ENCODE data around the gene MGAT4B. TPM values are rescaled to one million over a fixed set of nuclear protein-coding genes. Genes with fewer than 3 reads are reported as not detected.

MGAT4B gene
- total RNA-seq, 1 experiment from 2014 or later, result 406 TPM

GRCh38 chr5:179800071-179800695, 6.5 kb downstream of the MGAT4B start:
- H3K4me3 ChIP-seq (ENCODE audit: low read depth in 2 of 2, low read length in 2 of 2), result no peak overlapping the region
- no peak overlapping the region for H3K27ac ChIP-seq (ENCODE audit: low read length)
- H3K9me3 ChIP-seq (ENCODE audit: control insufficient read depth, insufficient read depth, low read depth, low read length), result no peaks in the 10 kb centered on the region
- no TSS peak for BruUV-seq (replicated peaks)
- no peak for TF ChIP-seq SIN3A (IDR thresholded peaks at IDR 0.05; ENCODE audit: borderline replicate concordance, insufficient read depth, low read depth, low read length)
- no peak for TF ChIP-seq TCF7L2 (IDR thresholded peaks at IDR 0.05; ENCODE audit: low read depth, low read length)
- TF ChIP-seq POLR2AphosphoS5 (IDR thresholded peaks at IDR 0.05; ENCODE audit: low read depth, low read length), result no peak
- no peak for TF ChIP-seq CTCF (IDR thresholded peaks at IDR 0.05)
- no peak for TF ChIP-seq REST (IDR thresholded peaks at IDR 0.05; ENCODE audit: insufficient read depth in 1 of 2, low read depth in 2 of 2, low read length in 1 of 2)
- intact Hi-C loops (cut with micrococcal nuclease; ENCODE audit: unreplicated experiment) (no loop called here), in situ Hi-C loops (cut with HindIII; ENCODE audit: low pct_unique_long_range_greater_than_20kb, low sequenced_read_pairs) (no loop called here)
- ChIA-PET CTCF (no interaction called here), POLR2A (no interaction called here)
- H3K4me1 ChIP-seq (ENCODE audit: control insufficient read depth, insufficient read depth, low read length), result peaks cover 34% of the 10 kb centered on the region
- no peaks in the 10 kb centered on the region for H3K27me3 ChIP-seq (ENCODE audit: control insufficient read depth, insufficient read depth, low read length)
- H3K36me3 ChIP-seq (ENCODE audit: control insufficient read depth, insufficient read depth, low read length), result peaks cover 4% of the 10 kb centered on the region
- DNase-seq (ENCODE audit: low read depth, low spot score) (no peak), ATAC-seq (no peak)

- no peaks in the 10 kb centered on the region for H3K9me3 ChIP-seq (ENCODE audit: control insufficient read depth, insufficient read depth, low read depth, low read length)
- DNase-seq (ENCODE audit: low read depth, low spot score) (no peak), ATAC-seq (no peak)
- no peak overlapping the region for H3K27ac ChIP-seq (ENCODE audit: low read length)
- no peak overlapping the region for H3K4me3 ChIP-seq (ENCODE audit: low read depth in 2 of 2, low read length in 2 of 2)
- intact Hi-C loops (cut with micrococcal nuclease; ENCODE audit: unreplicated experiment) (no loop called here), in situ Hi-C loops (cut with HindIII; ENCODE audit: low pct_unique_long_range_greater_than_20kb, low sequenced_read_pairs) (no loop called here)
- no TSS peak for BruUV-seq (replicated peaks)
- CTCF ChIA-PET, result no interaction called here
- H3K27me3 ChIP-seq (ENCODE audit: control insufficient read depth, insufficient read depth, low read length), result no peaks in the 10 kb centered on the region
- peaks cover 33% of the 10 kb centered on the region for H3K4me1 ChIP-seq (ENCODE audit: control insufficient read depth, insufficient read depth, low read length)
- TF ChIP-seq SIN3A (IDR thresholded peaks at IDR 0.05; ENCODE audit: borderline replicate concordance, insufficient read depth, low read depth, low read length) (no peak), TCF7L2 (IDR thresholded peaks at IDR 0.05; ENCODE audit: low read depth, low read length) (no peak), POLR2AphosphoS5 (IDR thresholded peaks at IDR 0.05; ENCODE audit: low read depth, low read length) (no peak), CTCF (IDR thresholded peaks at IDR 0.05) (no peak)
- H3K36me3 ChIP-seq (ENCODE audit: control insufficient read depth, insufficient read depth, low read length), result peaks cover 4% of the 10 kb centered on the region
- POLR2A ChIA-PET, result no interaction called here
Observed at GRCh38 chr5:179799644-179799973, 7.1 kb downstream of the MGAT4B start.

Data from Panc1 (cell line).